DMS114 treated with DMSO at 0.1 percent for 48 hours (cell line): ENCODE measurements around the gene STAT5A.
"Not testable (repeated sequence)": the region's sequence is repeated elsewhere in the genome, so short reads cannot be mapped to it uniquely, and the experiment has no call there.

Experiments used
- DNase-seq: peaks from one replicate; lab custom pipeline; 2025; ENCODE audit not compliant: unreplicated experiment; lab: John Stamatoyannopoulos, UW

Gene STAT5A

GRCh38 chr17:42305031-42305330, 16.7 kb downstream of the STAT5A start:
- DNase-seq: not testable (repeated sequence)

GRCh38 chr17:42305543-42306384, 17.5 kb downstream of the STAT5A start:
- DNase-seq: no peak

- DNase-seq: no peak
Observed at GRCh38 chr17:42306385-42306667, 18.0 kb downstream of the STAT5A start.

GRCh38 chr17:42307362-42307927, 19.1 kb downstream of the STAT5A start:
- DNase-seq: no peak

GRCh38 chr17:42308446-42308845, 20.1 kb downstream of the STAT5A start:
- DNase-seq: no peak

GRCh38 chr17:42309142-42309541, 20.8 kb downstream of the STAT5A start:
- no peak for DNase-seq

- DNase-seq: no peak
Observed at GRCh38 chr17:42309986-42310786, 21.9 kb downstream of the STAT5A start.

GRCh38 chr17:42310787-42311215, 22.5 kb downstream of the STAT5A start:
- no peak for DNase-seq

GRCh38 chr17:42311240-42312034, 23.1 kb downstream of the STAT5A start:
- no peak for DNase-seq

GRCh38 chr17:42312035-42312284, 23.7 kb downstream of the STAT5A start:
- no peak for DNase-seq

GRCh38 chr17:42312285-42313130, 24.2 kb downstream of the STAT5A start:
- DNase-seq: peak; percentile 56

- no peak for DNase-seq
Observed at GRCh38 chr17:42313389-42313772, 25.1 kb downstream of the STAT5A start.

GRCh38 chr17:42313773-42314566, 25.7 kb downstream of the STAT5A start:
- no peak for DNase-seq

- DNase-seq: no peak
Observed at GRCh38 chr17:42315402-42316156, 27.3 kb downstream of the STAT5A start.

- DNase-seq: no peak
Observed at GRCh38 chr17:42316755-42317154, 28.5 kb downstream of the STAT5A start.

GRCh38 chr17:42317266-42317845, 29.1 kb downstream of the STAT5A start:
- no peak for DNase-seq

- DNase-seq: not testable (repeated sequence)
Observed at GRCh38 chr17:42317967-42318366, 29.7 kb downstream of the STAT5A start.

- DNase-seq: no peak
Observed at GRCh38 chr17:42321555-42321954, 33.3 kb downstream of the STAT5A start.
